K562 (cell line): ENCODE results near the gene APOBEC3G. TPM values are rescaled to one million over a fixed set of nuclear protein-coding genes. Genes with fewer than 3 reads are reported as not detected.

Source experiments
- ATAC-seq: fragments of 200-7000 bp; cut with Tn5 transposase; 3 replicates; pipeline ENCODE4 v1.9.1; 2020; ENCODE audit warnings: moderate library complexity
- BruUV-seq: library from RNA; stranded (reverse); fragments of 400-500 nt; replicated peaks from 2 replicates; lab custom pipeline; 2021; lab: Mats Ljungman, UMichigan
- CTCF ChIA-PET: fragments of 300-600 bp; formaldehyde crosslinking; extraction: SDS; loops from one replicate; lab custom pipeline; 2021; ENCODE audit warnings: low intra/inter-chr PET ratio; lab: Yijun Ruan, JAX
- POLR2A ChIA-PET: fragments of 300-600, 350-650 bp; sonication (Branson Sonifier 250); formaldehyde crosslinking; extraction: SDS; loops from one replicate; lab custom pipeline; 2021; ENCODE audit warnings: antibody characterized with exemption, inconsistent platforms; lab: Yijun Ruan, JAX
- DNase-seq, 4 experiments: peaks; one replicate each; pipeline versions ENCODE4 v3.0.0 to v3.0.0-alpha.2; 2011 to 2018; ENCODE audit warnings: low spot score in 3 of 4, mixed read lengths in 3 of 4; ENCODE audit errors: extremely low read depth in 1 of 4
- FAIRE-seq: peaks from 2 replicates; lab custom pipeline; 2011; peaks lifted over from hg19 to GRCh38; lab: Jason Lieb, UNC
- H2AFZ ChIP-seq: 2 replicates; pipeline ENCODE4 v1.6.0; 2011; ENCODE audit warnings: low read depth, low read length, control low read depth, inconsistent platforms
- H3K27ac ChIP-seq: fragments of 200-600 bp; 3 replicates; pipeline ENCODE4 v1.8.0; 2011; ENCODE audit warnings: low read depth, mild to moderate bottlenecking, control low read depth, inconsistent platforms, low read length, moderate library complexity, mixed read lengths; ENCODE audit errors: extremely low read depth
- H3K27me3 ChIP-seq, 2 experiments: fragments of 300-600 bp in 1 of 2; 2 replicates in 1 of 2; 3 replicates in 1 of 2; pipeline versions ENCODE4 v1.6.0 to v1.8.0; 2011; ENCODE audit warnings: inconsistent platforms in 2 of 2, low read length in 2 of 2, mild to moderate bottlenecking in 1 of 2, mixed read lengths in 1 of 2, moderate library complexity in 1 of 2; ENCODE audit not compliant: control insufficient read depth in 2 of 2, insufficient read depth in 2 of 2
- H3K36me3 ChIP-seq: fragments of 300-600 bp; 3 replicates; pipeline ENCODE4 v1.8.0; 2011; ENCODE audit warnings: mild to moderate bottlenecking, low read length, inconsistent platforms; ENCODE audit not compliant: control insufficient read depth, insufficient read depth
- H3K4me1 ChIP-seq, 2 experiments: fragments of 200-600 bp in 1 of 2; replicated peaks in 1 of 2; 2 replicates in 1 of 2; 3 replicates in 1 of 2; pipeline versions ENCODE4 v1.5.1 to v1.8.0; 2011; ENCODE audit warnings: inconsistent platforms in 2 of 2, low read length in 2 of 2, mild to moderate bottlenecking in 1 of 2, mixed read lengths in 1 of 2, moderate library complexity in 1 of 2; ENCODE audit not compliant: control insufficient read depth in 2 of 2, insufficient read depth in 2 of 2
- H3K4me2 ChIP-seq: 2 replicates; pipeline ENCODE4 v1.6.1; 2011; ENCODE audit warnings: low read length, control low read depth, inconsistent platforms, mixed read lengths; ENCODE audit not compliant: insufficient read depth
- H3K4me3 ChIP-seq: fragments of 200-600 bp; sonication (generic), shearing (Covaris generic); 2 replicates; pipeline ENCODE4 v1.5.1; 2016; ENCODE audit warnings: control low read depth, inconsistent platforms
- H3K79me2 ChIP-seq: fragments of 200-600 bp; 3 replicates; pipeline ENCODE4 v1.8.0; 2011; ENCODE audit warnings: low read length, inconsistent platforms; ENCODE audit not compliant: control insufficient read depth, insufficient read depth
- H3K9ac ChIP-seq, 2 experiments: 2 replicates each; pipeline versions ENCODE4 v1.6.0 to v1.6.1; 2011; ENCODE audit warnings: low read depth in 2 of 2, low read length in 2 of 2, control low read depth in 1 of 2, inconsistent platforms in 1 of 2, mild to moderate bottlenecking in 1 of 2, mixed read lengths in 1 of 2; ENCODE audit not compliant: insufficient read depth in 1 of 2
- H3K9me1 ChIP-seq: one replicate; pipeline ENCODE4 v1.6.0; 2011; ENCODE audit warnings: inconsistent platforms, mild to moderate bottlenecking, low read length, moderate library complexity; ENCODE audit not compliant: control insufficient read depth, insufficient read depth
- H3K9me3 ChIP-seq: replicated peaks from 2 replicates; pipeline ENCODE4 v1.5.1; 2011; ENCODE audit warnings: low read depth, low read length, inconsistent platforms; ENCODE audit not compliant: control insufficient read depth, insufficient read depth
- H4K20me1 ChIP-seq: replicated peaks from 2 replicates; pipeline ENCODE4 v1.6.1; 2011; ENCODE audit warnings: low read length, inconsistent platforms, mixed read lengths; ENCODE audit not compliant: control insufficient read depth, insufficient read depth
- CBX1 ChIP-seq: sonication (generic); IDR thresholded peaks from 2 replicates; pipeline ENCODE4 v1.6.1; 2016; ENCODE audit warnings: antibody characterized with exemption, low read depth, mild to moderate bottlenecking
- CLOCK ChIP-seq: fragments of 250-450 bp; sonication (Bioruptor Pico); IDR thresholded peaks from 2 replicates; pipeline ENCODE4 v1.4.0; 2020; ENCODE audit warnings: mild to moderate bottlenecking, moderate library complexity, borderline replicate concordance
- E2F6 ChIP-seq, 2 experiments: IDR thresholded peaks; 2 replicates each; pipeline ENCODE4 v1.6.1; 2011; ENCODE audit warnings: borderline replicate concordance in 1 of 2, control low read depth in 1 of 2, low read depth in 1 of 2, low read length in 1 of 2, mild to moderate bottlenecking in 1 of 2, mixed read lengths in 1 of 2, moderate library complexity in 1 of 2; ENCODE audit not compliant: insufficient read depth in 1 of 2, insufficient read length in 1 of 2, poor library complexity in 1 of 2, severe bottlenecking in 1 of 2; ENCODE audit errors: extremely low read depth in 1 of 2
- ETV1 ChIP-seq: fragments of 450-650 bp; conservative IDR thresholded peaks from 2 replicates; pipeline ENCODE4 v1.6.1; 2016; ENCODE audit warnings: missing genetic modification characterization, control low read depth, low read depth, missing compliant biosample characterization
- GATAD2A ChIP-seq: fragments of 450-650 bp; IDR thresholded peaks from 2 replicates; pipeline ENCODE4 v1.6.1; 2017
- HES1 ChIP-seq: fragments of 450-650 bp; IDR thresholded peaks from 2 replicates; pipeline ENCODE4 v1.6.1; 2016; ENCODE audit warnings: low read depth, mild to moderate bottlenecking, moderate library complexity
- MAFK ChIP-seq: IDR thresholded peaks from 2 replicates; pipeline ENCODE4 v1.6.1; 2011; ENCODE audit warnings: low read length, improper control_type of control experiment
- POU5F1 ChIP-seq: fragments of 150-350 bp; IDR thresholded peaks from 2 replicates; pipeline ENCODE4 v1.6.1; 2014; ENCODE audit warnings: borderline replicate concordance, low read length, low read depth, mild to moderate bottlenecking; ENCODE audit not compliant: partially characterized antibody
- RBM15 ChIP-seq: fragments of 200-400 bp; formaldehyde crosslinking; IDR thresholded peaks from 2 replicates; pipeline ENCODE4 v1.6.1; 2018; ENCODE audit warnings: mild to moderate bottlenecking, low read length, moderate library complexity; ENCODE audit not compliant: insufficient read depth
- SRSF3 ChIP-seq: fragments of 200-400 bp; formaldehyde crosslinking; IDR thresholded peaks from 2 replicates; pipeline ENCODE4 v1.6.1; 2016; ENCODE audit warnings: mild to moderate bottlenecking, low read length, moderate library complexity; ENCODE audit not compliant: insufficient read depth
- STAT5B ChIP-seq: fragments of 250-450 bp; sonication (Bioruptor Pico); IDR thresholded peaks from 2 replicates; pipeline ENCODE4 v1.8.0; 2021; ENCODE audit warnings: mild to moderate bottlenecking, inconsistent platforms
- ZNF224 ChIP-seq: sonication (generic); formaldehyde crosslinking; IDR thresholded peaks from 2 replicates; pipeline ENCODE4 v1.8.0; 2022; ENCODE audit warnings: mild to moderate bottlenecking, missing genetic modification reagents
- ZNF507 ChIP-seq: conservative IDR thresholded peaks from 2 replicates; pipeline ENCODE4 v1.6.1; 2017; ENCODE audit warnings: missing genetic modification characterization, missing compliant biosample characterization
- ZNF518B ChIP-seq: fragments of 250-450 bp; sonication (Bioruptor Pico); IDR thresholded peaks from 2 replicates; pipeline ENCODE4 v1.5.0; 2021; ENCODE audit warnings: mild to moderate bottlenecking, moderate library complexity
- WGBS: fragments of 100-300 bp; shearing (Covaris generic); methylation state at CpG from one replicate; pipeline ENCODE4 v1.1.6; 2016; ENCODE audit warnings: low coverage, mixed read lengths; ENCODE audit not compliant: insufficient coverage; ENCODE audit errors: missing lambda C conversion rate; 5-methylcytosine and 5-hydroxymethylcytosine counted together
- in situ Hi-C: fragments of 300-500 bp; cut with MboI; formaldehyde crosslinking; loops from 4 replicates; pipeline ENCODE4 v1.15.0; 2018; ENCODE audit warnings: inconsistent platforms, mixed read lengths
- intact Hi-C: fragments of 100-400 bp; cut with micrococcal nuclease; formaldehyde crosslinking; loops from 2 replicates; pipeline ENCODE4 v1.14.2; 2022
- polyA plus RNA-seq, 8 experiments: library from polyadenylated mRNA; depleted of rRNA in 4 of 8; stranded (reverse) in 5 of 8; unstranded in 3 of 8; fragments of >200 nt; fragmentation: Nextera tagmentation in 2 of 8; fragmentation: Illumina TruSeq in 1 of 8; extraction: Ambion mirVana in 2 of 8; extraction: Trizol in 1 of 8; gene quantifications; 2 replicates each; pipeline versions ENCODE4 v1.2.1 to v1.2.3, GENCODE V29; 2011 to 2014; ENCODE audit warnings: inconsistent platforms in 1 of 8, missing spikeins in 1 of 8
- total RNA-seq, 7 experiments: library from RNA; depleted of rRNA in 6 of 7; stranded (reverse); fragments of >200 nt in 6 of 7; fragmentation: Illumina TruSeq in 2 of 7; extraction: Trizol in 2 of 7; gene quantifications; 2 replicates each; pipeline versions ENCODE4 v1.2.1 to v1.2.3, GENCODE V29; 2011 to 2021; ENCODE audit warnings: low replicate concordance in 1 of 7

APOBEC3G gene
- total and polyA plus RNA-seq, 9 of the 15 experiments (the other 6 are each of a cell fraction or from before 2014, with no cell fraction given): 5.2 to 20.8 (median 11.4) TPM

- ATAC-seq: no peak
- Histone ChIP-seq H3K79me2 (no peaks in the 10 kb centered on the region), H4K20me1 (no peaks in the 10 kb centered on the region), H2AFZ (no peak overlapping the region), H3K4me1 (peaks cover 13 to 28% of the 10 kb centered on the region in 2 experiments), H3K27me3 (no peaks in the 10 kb centered on the region), H3K27ac (no peak overlapping the region), H3K36me3 (no peaks in the 10 kb centered on the region), H3K9me1 (no peaks in the 10 kb centered on the region), H3K4me2 (no peak overlapping the region), H3K4me3 (no peak overlapping the region), H3K9ac (no peak overlapping the region), H3K9me3 (no peaks in the 10 kb centered on the region)
- BruUV-seq: no TSS peak
- 67% methylated on average over 9 of the region's 17 CpGs for WGBS
- no peak for DNase-seq
- in situ Hi-C loops: no loop called here
- ChIA-PET CTCF (no interaction called here), POLR2A (interaction anchor here (4.1 kb wide), 1 partner anchor 182 kb away, joined by 20 read pairs; no protein-coding TSS in a partner anchor)
- intact Hi-C loops: no loop called here
- FAIRE-seq: no peak
- TF ChIP-seq RBM15 (no peak), HES1 (no peak), ZNF507 (tag) (no peak), E2F6 (IDR thresholded peaks at IDR 0.05; ENCODE audit: borderline replicate concordance in 1 of 2, extremely low read depth in 1 of 2, insufficient read depth in 1 of 2, insufficient read length in 1 of 2, low read depth in 1 of 2, low read length in 1 of 2, poor library complexity in 1 of 2, severe bottlenecking in 1 of 2) (no peak), MAFK (no peak), STAT5B (no peak), POU5F1 (no peak), CLOCK (CRISPR knock-in tag) (no peak), ETV1 (tag) (no peak), ZNF518B (CRISPR knock-in tag) (no peak), CBX1 (no peak), SRSF3 (no peak), ZNF224 (CRISPR knock-in tag) (no peak), GATAD2A (no peak)
Measured at GRCh38 chr22:39133871-39134270, 56.8 kb downstream of the APOBEC3G start.
